ENCODE results near the gene MATN4. TPM values are rescaled to one million over a fixed set of nuclear protein-coding genes. Genes with fewer than 3 reads are reported as not detected.

The MATN4 gene
- total and polyA plus RNA-seq, 2 of the 13 experiments (the other 11 are each of a cell fraction or from before 2014, with no cell fraction given) = not detected

DNA sequence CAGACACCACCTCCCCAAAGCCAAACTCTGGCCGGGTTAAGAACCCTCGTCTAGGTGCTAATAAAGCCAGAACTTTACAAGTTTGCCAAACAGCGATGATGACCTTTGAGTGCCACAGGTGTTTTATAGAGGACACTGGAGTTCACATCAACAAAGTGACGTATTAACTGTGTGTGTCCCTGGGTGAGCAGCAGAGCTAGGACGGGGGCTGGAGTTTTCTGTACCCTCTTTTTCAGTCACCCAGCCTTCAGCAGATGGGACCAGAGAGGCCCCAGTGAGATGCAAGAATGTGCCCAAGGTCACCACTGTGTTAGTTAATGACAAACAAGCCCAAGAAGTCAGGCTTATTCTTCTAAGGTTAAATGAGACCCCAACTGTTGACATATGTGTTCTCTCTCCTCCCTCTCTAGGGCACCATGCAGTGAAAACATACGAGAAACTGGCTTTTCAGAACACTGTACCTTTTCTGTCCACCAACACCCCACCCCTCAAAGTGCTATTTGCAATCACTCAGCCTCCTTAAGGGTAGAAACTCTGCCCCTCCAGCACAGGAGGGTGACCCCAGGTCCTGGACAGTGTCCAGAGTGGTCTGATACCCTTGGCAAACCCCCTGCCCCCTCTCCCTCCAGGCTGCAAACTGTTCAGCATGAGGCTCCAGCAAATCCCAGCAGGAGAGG, 34.9 kb upstream of the MATN4 start (continued):
- TF ChIP-seq, protein P1, sequence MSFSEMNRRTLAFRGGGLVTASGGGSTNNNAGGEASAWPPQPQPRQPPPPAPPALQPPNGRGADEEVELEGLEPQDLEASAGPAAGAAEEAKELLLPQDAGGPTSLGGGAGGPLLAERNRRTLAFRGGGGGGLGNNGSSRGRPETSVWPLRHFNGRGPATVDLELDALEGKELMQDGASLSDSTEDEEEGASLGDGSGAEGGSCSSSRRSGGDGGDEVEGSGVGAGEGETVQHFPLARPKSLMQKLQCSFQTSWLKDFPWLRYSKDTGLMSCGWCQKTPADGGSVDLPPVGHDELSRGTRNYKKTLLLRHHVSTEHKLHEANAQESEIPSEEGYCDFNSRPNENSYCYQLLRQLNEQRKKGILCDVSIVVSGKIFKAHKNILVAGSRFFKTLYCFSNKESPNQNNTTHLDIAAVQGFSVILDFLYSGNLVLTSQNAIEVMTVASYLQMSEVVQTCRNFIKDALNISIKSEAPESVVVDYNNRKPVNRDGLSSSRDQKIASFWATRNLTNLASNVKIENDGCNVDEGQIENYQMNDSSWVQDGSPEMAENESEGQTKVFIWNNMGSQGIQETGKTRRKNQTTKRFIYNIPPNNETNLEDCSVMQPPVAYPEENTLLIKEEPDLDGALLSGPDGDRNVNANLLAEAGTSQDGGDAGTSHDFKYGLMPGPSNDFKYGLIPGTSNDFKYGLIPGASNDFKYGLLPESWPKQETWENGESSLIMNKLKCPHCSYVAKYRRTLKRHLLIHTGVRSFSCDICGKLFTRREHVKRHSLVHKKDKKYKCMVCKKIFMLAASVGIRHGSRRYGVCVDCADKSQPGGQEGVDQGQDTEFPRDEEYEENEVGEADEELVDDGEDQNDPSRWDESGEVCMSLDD (CRISPR knock-in tag; IDR thresholded peaks at IDR 0.05; ENCODE audit: borderline replicate concordance) = peak; percentile 54; the same call in 1 of the 2 replicates
- TF ChIP-seq TEAD2 (CRISPR knock-in tag; IDR thresholded peaks at IDR 0.05) = 0 out of 2 replicates have a peak, but pooled peaks have one; percentile 36
- TF ChIP-seq, protein P2, sequence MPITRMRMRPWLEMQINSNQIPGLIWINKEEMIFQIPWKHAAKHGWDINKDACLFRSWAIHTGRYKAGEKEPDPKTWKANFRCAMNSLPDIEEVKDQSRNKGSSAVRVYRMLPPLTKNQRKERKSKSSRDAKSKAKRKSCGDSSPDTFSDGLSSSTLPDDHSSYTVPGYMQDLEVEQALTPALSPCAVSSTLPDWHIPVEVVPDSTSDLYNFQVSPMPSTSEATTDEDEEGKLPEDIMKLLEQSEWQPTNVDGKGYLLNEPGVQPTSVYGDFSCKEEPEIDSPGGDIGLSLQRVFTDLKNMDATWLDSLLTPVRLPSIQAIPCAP (CRISPR knock-in tag; IDR thresholded peaks at IDR 0.05; ENCODE audit: low read depth) = no peak
- TF ChIP-seq ZNF124 (CRISPR knock-in tag; IDR thresholded peaks at IDR 0.05) = 0 out of 2 replicates have a peak, but pooled peaks have one; percentile 15
- TF ChIP-seq, protein P3, sequence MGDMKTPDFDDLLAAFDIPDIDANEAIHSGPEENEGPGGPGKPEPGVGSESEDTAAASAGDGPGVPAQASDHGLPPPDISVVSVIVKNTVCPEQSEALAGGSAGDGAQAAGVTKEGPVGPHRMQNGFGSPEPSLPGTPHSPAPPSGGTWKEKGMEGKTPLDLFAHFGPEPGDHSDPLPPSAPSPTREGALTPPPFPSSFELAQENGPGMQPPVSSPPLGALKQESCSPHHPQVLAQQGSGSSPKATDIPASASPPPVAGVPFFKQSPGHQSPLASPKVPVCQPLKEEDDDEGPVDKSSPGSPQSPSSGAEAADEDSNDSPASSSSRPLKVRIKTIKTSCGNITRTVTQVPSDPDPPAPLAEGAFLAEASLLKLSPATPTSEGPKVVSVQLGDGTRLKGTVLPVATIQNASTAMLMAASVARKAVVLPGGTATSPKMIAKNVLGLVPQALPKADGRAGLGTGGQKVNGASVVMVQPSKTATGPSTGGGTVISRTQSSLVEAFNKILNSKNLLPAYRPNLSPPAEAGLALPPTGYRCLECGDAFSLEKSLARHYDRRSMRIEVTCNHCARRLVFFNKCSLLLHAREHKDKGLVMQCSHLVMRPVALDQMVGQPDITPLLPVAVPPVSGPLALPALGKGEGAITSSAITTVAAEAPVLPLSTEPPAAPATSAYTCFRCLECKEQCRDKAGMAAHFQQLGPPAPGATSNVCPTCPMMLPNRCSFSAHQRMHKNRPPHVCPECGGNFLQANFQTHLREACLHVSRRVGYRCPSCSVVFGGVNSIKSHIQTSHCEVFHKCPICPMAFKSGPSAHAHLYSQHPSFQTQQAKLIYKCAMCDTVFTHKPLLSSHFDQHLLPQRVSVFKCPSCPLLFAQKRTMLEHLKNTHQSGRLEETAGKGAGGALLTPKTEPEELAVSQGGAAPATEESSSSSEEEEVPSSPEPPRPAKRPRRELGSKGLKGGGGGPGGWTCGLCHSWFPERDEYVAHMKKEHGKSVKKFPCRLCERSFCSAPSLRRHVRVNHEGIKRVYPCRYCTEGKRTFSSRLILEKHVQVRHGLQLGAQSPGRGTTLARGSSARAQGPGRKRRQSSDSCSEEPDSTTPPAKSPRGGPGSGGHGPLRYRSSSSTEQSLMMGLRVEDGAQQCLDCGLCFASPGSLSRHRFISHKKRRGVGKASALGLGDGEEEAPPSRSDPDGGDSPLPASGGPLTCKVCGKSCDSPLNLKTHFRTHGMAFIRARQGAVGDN (CRISPR knock-in tag; IDR thresholded peaks at IDR 0.05) = peak; percentile 21; the same call in 1 of the 2 replicates
- TF ChIP-seq POLR2AphosphoS2 (IDR thresholded peaks at IDR 0.05; ENCODE audit: low read depth, low read length) = no peak
- TF ChIP-seq, protein P4, sequence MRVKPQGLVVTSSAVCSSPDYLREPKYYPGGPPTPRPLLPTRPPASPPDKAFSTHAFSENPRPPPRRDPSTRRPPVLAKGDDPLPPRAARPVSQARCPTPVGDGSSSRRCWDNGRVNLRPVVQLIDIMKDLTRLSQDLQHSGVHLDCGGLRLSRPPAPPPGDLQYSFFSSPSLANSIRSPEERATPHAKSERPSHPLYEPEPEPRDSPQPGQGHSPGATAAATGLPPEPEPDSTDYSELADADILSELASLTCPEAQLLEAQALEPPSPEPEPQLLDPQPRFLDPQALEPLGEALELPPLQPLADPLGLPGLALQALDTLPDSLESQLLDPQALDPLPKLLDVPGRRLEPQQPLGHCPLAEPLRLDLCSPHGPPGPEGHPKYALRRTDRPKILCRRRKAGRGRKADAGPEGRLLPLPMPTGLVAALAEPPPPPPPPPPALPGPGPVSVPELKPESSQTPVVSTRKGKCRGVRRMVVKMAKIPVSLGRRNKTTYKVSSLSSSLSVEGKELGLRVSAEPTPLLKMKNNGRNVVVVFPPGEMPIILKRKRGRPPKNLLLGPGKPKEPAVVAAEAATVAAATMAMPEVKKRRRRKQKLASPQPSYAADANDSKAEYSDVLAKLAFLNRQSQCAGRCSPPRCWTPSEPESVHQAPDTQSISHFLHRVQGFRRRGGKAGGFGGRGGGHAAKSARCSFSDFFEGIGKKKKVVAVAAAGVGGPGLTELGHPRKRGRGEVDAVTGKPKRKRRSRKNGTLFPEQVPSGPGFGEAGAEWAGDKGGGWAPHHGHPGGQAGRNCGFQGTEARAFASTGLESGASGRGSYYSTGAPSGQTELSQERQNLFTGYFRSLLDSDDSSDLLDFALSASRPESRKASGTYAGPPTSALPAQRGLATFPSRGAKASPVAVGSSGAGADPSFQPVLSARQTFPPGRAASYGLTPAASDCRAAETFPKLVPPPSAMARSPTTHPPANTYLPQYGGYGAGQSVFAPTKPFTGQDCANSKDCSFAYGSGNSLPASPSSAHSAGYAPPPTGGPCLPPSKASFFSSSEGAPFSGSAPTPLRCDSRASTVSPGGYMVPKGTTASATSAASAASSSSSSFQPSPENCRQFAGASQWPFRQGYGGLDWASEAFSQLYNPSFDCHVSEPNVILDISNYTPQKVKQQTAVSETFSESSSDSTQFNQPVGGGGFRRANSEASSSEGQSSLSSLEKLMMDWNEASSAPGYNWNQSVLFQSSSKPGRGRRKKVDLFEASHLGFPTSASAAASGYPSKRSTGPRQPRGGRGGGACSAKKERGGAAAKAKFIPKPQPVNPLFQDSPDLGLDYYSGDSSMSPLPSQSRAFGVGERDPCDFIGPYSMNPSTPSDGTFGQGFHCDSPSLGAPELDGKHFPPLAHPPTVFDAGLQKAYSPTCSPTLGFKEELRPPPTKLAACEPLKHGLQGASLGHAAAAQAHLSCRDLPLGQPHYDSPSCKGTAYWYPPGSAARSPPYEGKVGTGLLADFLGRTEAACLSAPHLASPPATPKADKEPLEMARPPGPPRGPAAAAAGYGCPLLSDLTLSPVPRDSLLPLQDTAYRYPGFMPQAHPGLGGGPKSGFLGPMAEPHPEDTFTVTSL (CRISPR knock-in tag; IDR thresholded peaks at IDR 0.05; ENCODE audit: borderline replicate concordance) = no peak
- TF ChIP-seq KAT7 (CRISPR knock-in tag; IDR thresholded peaks at IDR 0.05; ENCODE audit: borderline replicate concordance) = 0 out of 2 replicates have a peak, but pooled peaks have one; percentile 29
- peak; percentile 69; the same call in 1 of the 2 replicates for TF ChIP-seq ZFP90 (CRISPR knock-in tag; IDR thresholded peaks at IDR 0.05; ENCODE audit: borderline replicate concordance)
- 0 out of 2 replicates have a peak, but pooled peaks have one; percentile 9 for TF ChIP-seq FOSL2 (CRISPR knock-in tag; IDR thresholded peaks at IDR 0.05)
- TF ChIP-seq, protein P5, sequence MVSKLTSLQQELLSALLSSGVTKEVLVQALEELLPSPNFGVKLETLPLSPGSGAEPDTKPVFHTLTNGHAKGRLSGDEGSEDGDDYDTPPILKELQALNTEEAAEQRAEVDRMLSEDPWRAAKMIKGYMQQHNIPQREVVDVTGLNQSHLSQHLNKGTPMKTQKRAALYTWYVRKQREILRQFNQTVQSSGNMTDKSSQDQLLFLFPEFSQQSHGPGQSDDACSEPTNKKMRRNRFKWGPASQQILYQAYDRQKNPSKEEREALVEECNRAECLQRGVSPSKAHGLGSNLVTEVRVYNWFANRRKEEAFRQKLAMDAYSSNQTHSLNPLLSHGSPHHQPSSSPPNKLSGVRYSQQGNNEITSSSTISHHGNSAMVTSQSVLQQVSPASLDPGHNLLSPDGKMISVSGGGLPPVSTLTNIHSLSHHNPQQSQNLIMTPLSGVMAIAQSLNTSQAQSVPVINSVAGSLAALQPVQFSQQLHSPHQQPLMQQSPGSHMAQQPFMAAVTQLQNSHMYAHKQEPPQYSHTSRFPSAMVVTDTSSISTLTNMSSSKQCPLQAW (CRISPR knock-in tag; IDR thresholded peaks at IDR 0.05) = peak; percentile 31; the same call in 1 of the 2 replicates
- peak; percentile 32; the same call in 1 of the 2 replicates for TF ChIP-seq BRD4 (CRISPR knock-in tag; IDR thresholded peaks at IDR 0.05)
